Astrocyte (in vitro differentiated cells and primary cell): ENCODE results near the gene PGM5.

Experiments used
- EZH2 ChIP-seq: IDR thresholded peaks from 2 replicates; pipeline ENCODE4 v1.6.1; 2012; ENCODE audit warnings: mild to moderate bottlenecking, low read length, inconsistent platforms; ENCODE audit not compliant: insufficient read depth
- TF ChIP-seq, protein P1 (sequence below): IDR thresholded peaks from 2 replicates; pipeline ENCODE4 v1.5.1; 2011; ENCODE audit warnings: low read depth, mild to moderate bottlenecking, inconsistent platforms, low read length, moderate library complexity; ENCODE audit not compliant: insufficient read depth

DNA sequence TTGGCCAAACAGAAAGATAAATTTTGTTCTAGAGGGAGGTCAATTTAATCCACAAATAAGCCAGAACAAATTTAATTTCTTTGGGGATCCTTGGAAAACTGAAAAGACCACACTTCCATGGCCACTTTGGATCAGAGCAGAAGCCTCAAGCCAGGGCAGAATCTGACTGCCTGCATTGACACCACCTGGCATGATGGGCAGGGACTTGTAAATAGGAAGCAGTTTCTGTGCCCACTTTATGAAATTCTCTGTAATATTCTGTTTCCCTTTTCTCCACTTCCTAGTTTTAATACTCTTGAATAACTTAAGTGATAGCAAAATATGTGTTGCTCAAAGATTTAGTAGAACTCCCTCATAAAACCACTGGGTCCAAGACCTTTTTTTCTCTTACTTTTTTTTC is 191.0 kb downstream of the PGM5 start:
- TF ChIP-seq, protein P1, sequence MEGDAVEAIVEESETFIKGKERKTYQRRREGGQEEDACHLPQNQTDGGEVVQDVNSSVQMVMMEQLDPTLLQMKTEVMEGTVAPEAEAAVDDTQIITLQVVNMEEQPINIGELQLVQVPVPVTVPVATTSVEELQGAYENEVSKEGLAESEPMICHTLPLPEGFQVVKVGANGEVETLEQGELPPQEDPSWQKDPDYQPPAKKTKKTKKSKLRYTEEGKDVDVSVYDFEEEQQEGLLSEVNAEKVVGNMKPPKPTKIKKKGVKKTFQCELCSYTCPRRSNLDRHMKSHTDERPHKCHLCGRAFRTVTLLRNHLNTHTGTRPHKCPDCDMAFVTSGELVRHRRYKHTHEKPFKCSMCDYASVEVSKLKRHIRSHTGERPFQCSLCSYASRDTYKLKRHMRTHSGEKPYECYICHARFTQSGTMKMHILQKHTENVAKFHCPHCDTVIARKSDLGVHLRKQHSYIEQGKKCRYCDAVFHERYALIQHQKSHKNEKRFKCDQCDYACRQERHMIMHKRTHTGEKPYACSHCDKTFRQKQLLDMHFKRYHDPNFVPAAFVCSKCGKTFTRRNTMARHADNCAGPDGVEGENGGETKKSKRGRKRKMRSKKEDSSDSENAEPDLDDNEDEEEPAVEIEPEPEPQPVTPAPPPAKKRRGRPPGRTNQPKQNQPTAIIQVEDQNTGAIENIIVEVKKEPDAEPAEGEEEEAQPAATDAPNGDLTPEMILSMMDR, result no peak
- no peak for TF ChIP-seq EZH2
